DND-41 (cell line): ENCODE results near the gene USP28.

Source experiments
- EZH2 ChIP-seq: IDR thresholded peaks from 3 replicates; pipeline ENCODE4 v1.6.1; 2012; ENCODE audit warnings: borderline replicate concordance, low read depth, mild to moderate bottlenecking, moderate library complexity, low read length, inconsistent platforms; ENCODE audit not compliant: severe bottlenecking
- TF ChIP-seq, protein P1 (sequence below): IDR thresholded peaks from 2 replicates; pipeline ENCODE4 v1.5.1; 2012; ENCODE audit warnings: borderline replicate concordance, low read length, moderate library complexity, mild to moderate bottlenecking; ENCODE audit not compliant: poor library complexity, severe bottlenecking; ENCODE audit errors: extremely low read depth

DNA sequence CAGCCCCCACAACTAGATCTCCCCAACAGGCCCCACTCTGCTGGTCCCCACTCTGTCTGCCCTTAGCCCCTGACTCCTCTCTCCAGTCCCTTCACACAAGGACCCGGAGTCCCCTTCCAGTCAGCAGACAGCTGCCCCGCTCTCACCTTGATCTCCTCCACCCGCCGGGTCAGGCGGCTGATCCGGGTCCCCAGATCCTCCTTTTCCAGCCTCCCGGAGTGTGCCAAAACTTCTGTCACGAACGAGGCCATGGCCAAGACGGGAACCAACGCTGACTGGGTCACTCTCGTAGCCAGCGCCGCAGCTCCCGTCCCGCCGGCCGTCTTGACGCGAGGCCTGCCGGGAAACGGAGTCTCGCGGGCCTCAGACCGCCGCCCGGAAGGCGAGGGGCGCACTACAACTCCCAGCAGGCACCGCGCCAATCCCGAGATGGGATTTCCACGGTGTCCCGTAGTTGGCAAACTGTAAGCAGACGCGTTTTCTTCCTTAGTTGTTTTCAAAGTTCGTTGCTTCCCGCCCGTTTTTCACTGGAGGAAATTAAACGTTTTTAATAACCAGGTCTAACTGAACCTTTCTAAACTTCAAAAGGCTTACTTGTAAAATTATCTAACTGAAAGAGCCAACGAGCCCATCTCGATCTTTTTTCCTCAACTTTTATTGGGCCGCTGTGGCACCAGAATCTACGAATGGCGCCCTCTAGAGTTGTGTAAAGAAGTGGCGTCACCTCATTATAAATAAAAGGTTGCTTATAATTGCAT is 101.8 kb downstream of the USP28 start, which contains the start of gene ZW10:
- TF ChIP-seq, protein P1, sequence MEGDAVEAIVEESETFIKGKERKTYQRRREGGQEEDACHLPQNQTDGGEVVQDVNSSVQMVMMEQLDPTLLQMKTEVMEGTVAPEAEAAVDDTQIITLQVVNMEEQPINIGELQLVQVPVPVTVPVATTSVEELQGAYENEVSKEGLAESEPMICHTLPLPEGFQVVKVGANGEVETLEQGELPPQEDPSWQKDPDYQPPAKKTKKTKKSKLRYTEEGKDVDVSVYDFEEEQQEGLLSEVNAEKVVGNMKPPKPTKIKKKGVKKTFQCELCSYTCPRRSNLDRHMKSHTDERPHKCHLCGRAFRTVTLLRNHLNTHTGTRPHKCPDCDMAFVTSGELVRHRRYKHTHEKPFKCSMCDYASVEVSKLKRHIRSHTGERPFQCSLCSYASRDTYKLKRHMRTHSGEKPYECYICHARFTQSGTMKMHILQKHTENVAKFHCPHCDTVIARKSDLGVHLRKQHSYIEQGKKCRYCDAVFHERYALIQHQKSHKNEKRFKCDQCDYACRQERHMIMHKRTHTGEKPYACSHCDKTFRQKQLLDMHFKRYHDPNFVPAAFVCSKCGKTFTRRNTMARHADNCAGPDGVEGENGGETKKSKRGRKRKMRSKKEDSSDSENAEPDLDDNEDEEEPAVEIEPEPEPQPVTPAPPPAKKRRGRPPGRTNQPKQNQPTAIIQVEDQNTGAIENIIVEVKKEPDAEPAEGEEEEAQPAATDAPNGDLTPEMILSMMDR: peak; percentile 83
- no peak for TF ChIP-seq EZH2
